ENCODE results near the gene FOXS1.
A peak's percentile ranks its signal among the peaks of the same experiment; 100 is the strongest.

Gene FOXS1

GRCh38 chr20:31861385-31862156, 16.2 kb upstream of the FOXS1 start:
- DNase-seq (ENCODE audit: low read depth in 2 of 2), result peak; percentile 57 to 58

- DNase-seq (ENCODE audit: low read depth in 2 of 2), result no peak
These were observed 15.7 kb upstream of the FOXS1 start for GRCh38 chr20:31861135-31861384.

- DNase-seq (ENCODE audit: low read depth in 2 of 2), result no peak
These were observed 15.2 kb upstream of the FOXS1 start for GRCh38 chr20:31860390-31861134.

GRCh38 chr20:31859998-31860380, 14.6 kb upstream of the FOXS1 start:
- DNase-seq (ENCODE audit: low read depth in 2 of 2), result no peak

GRCh38 chr20:31859266-31859997, 14.0 kb upstream of the FOXS1 start:
- DNase-seq (ENCODE audit: low read depth in 2 of 2), result no peak

GRCh38 chr20:31858760-31859083, 13.3 kb upstream of the FOXS1 start:
- DNase-seq (ENCODE audit: low read depth in 2 of 2), result no peak

- no peak for DNase-seq (ENCODE audit: low read depth in 2 of 2)
These were observed 12.7 kb upstream of the FOXS1 start for GRCh38 chr20:31857861-31858759.

- no peak for DNase-seq (ENCODE audit: low read depth in 2 of 2)
These were observed 11.1 kb upstream of the FOXS1 start for GRCh38 chr20:31856516-31856915.

- DNase-seq (ENCODE audit: low read depth in 2 of 2), result no peak
These were observed 8.1 kb upstream of the FOXS1 start for GRCh38 chr20:31853481-31853880.

GRCh38 chr20:31851240-31851955, 6.0 kb upstream of the FOXS1 start:
- no peak for DNase-seq (ENCODE audit: low read depth in 2 of 2)

- DNase-seq (ENCODE audit: low read depth in 2 of 2), result no peak
These were observed 4.0 kb upstream of the FOXS1 start for GRCh38 chr20:31849306-31849930.

- DNase-seq (ENCODE audit: low read depth in 2 of 2), result no peak
These were observed 2.9 kb upstream of the FOXS1 start for GRCh38 chr20:31848088-31848999.

- no peak for DNase-seq (ENCODE audit: low read depth in 2 of 2)
These were observed 1.4 kb upstream of the FOXS1 start for GRCh38 chr20:31846793-31847138.

- no peak for DNase-seq (ENCODE audit: low read depth in 2 of 2)
These were observed 586 bp downstream of the FOXS1 start for GRCh38 chr20:31844737-31845299.

GRCh38 chr20:31843881-31844280, 1.5 kb downstream of the FOXS1 start:
- no peak for DNase-seq (ENCODE audit: low read depth in 2 of 2)

- no peak for DNase-seq (ENCODE audit: low read depth in 2 of 2)
These were observed 2.1 kb downstream of the FOXS1 start for GRCh38 chr20:31843288-31843687.

GRCh38 chr20:31842471-31843157, 2.8 kb downstream of the FOXS1 start:
- DNase-seq (ENCODE audit: low read depth in 2 of 2), result no peak

- no peak for DNase-seq (ENCODE audit: low read depth in 2 of 2)
These were observed 3.5 kb downstream of the FOXS1 start for GRCh38 chr20:31841928-31842327.
